Measurements from ENCODE around the gene COL18A1.
"Not testable (repeated sequence)": the region's sequence is repeated elsewhere in the genome, so short reads cannot be mapped to it uniquely, and the experiment has no call there.

The COL18A1 gene

GRCh38 chr21:45494851-45495680, 90.1 kb downstream of the COL18A1 start:
- DNase-seq (ENCODE audit: low read depth in 2 of 2) = no peak

GRCh38 chr21:45496151-45496967, 91.4 kb downstream of the COL18A1 start:
- DNase-seq (ENCODE audit: low read depth in 2 of 2) = no peak

- DNase-seq (ENCODE audit: low read depth in 2 of 2) = no peak
Measured at GRCh38 chr21:45496968-45497845, 92.2 kb downstream of the COL18A1 start.

- DNase-seq (ENCODE audit: low read depth in 2 of 2) = no peak
Measured at GRCh38 chr21:45497846-45498645, 93.1 kb downstream of the COL18A1 start.

GRCh38 chr21:45498646-45499000, 93.7 kb downstream of the COL18A1 start:
- no peak for DNase-seq (ENCODE audit: low read depth in 2 of 2)

- DNase-seq (ENCODE audit: low read depth in 2 of 2) = no peak
Measured at GRCh38 chr21:45499201-45499750, 94.3 kb downstream of the COL18A1 start.

GRCh38 chr21:45499970-45500577, 95.1 kb downstream of the COL18A1 start:
- no peak for DNase-seq (ENCODE audit: low read depth in 2 of 2)

GRCh38 chr21:45501081-45502005, 96.4 kb downstream of the COL18A1 start:
- DNase-seq (ENCODE audit: low read depth in 2 of 2) = not testable (repeated sequence)

GRCh38 chr21:45502006-45502345, 97.0 kb downstream of the COL18A1 start:
- DNase-seq (ENCODE audit: low read depth in 2 of 2) = no peak

GRCh38 chr21:45502600-45502999, 97.6 kb downstream of the COL18A1 start:
- no peak for DNase-seq (ENCODE audit: low read depth in 2 of 2)

- DNase-seq (ENCODE audit: low read depth in 2 of 2) = not testable (repeated sequence)
Measured at GRCh38 chr21:45503226-45503625, 98.3 kb downstream of the COL18A1 start.

GRCh38 chr21:45504021-45504515, 99.1 kb downstream of the COL18A1 start:
- no peak for DNase-seq (ENCODE audit: low read depth in 2 of 2)

- DNase-seq (ENCODE audit: low read depth in 2 of 2) = no peak
Measured at GRCh38 chr21:45504516-45505415, 99.8 kb downstream of the COL18A1 start.

GRCh38 chr21:45505416-45506021, 100.6 kb downstream of the COL18A1 start:
- DNase-seq (ENCODE audit: low read depth in 2 of 2) = no peak

- DNase-seq (ENCODE audit: low read depth in 2 of 2) = no peak
Measured at GRCh38 chr21:45506241-45506817, 101.4 kb downstream of the COL18A1 start.

GRCh38 chr21:45506836-45507522, 102.0 kb downstream of the COL18A1 start:
- no peak for DNase-seq (ENCODE audit: low read depth in 2 of 2)

GRCh38 chr21:45507523-45507875, 102.5 kb downstream of the COL18A1 start:
- DNase-seq (ENCODE audit: low read depth in 2 of 2) = no peak
